Neural progenitor cell (in vitro differentiated cells): ENCODE measurements around the gene CAMKMT. TPM values are rescaled to one million over a fixed set of nuclear protein-coding genes. Genes with fewer than 3 reads are reported as not detected.

Source experiments
- DNase-seq: peaks from one replicate; pipeline ENCODE4 v3.0.0-alpha.2; 2016; ENCODE audit warnings: low spot score
- H2AFZ ChIP-seq: fragments of 200-600 bp; sonication (generic); replicated peaks from 2 replicates; pipeline ENCODE4 v1.6.1; 2016; ENCODE audit warnings: antibody characterized with exemption
- H3F3A ChIP-seq: fragments of 200-600 bp; sonication (generic); 2 replicates; pipeline ENCODE4 v1.6.1; 2016; ENCODE audit warnings: antibody characterized with exemption, low read depth
- H3K27ac ChIP-seq: fragments of 200-600 bp; sonication (generic); 2 replicates; pipeline ENCODE4 v1.5.1; 2016; ENCODE audit warnings: mild to moderate bottlenecking
- H3K27me3 ChIP-seq: fragments of 200-600 bp; sonication (generic); 2 replicates; pipeline ENCODE4 v1.6.1; 2016; ENCODE audit warnings: mild to moderate bottlenecking, moderate library complexity
- H3K36me3 ChIP-seq: fragments of 200-600 bp; sonication (generic); 2 replicates; pipeline ENCODE4 v1.5.1; 2016
- H3K4me1 ChIP-seq: fragments of 200-600 bp; sonication (generic); 2 replicates; pipeline ENCODE4 v1.6.1; 2016; ENCODE audit warnings: mixed run types
- H3K4me2 ChIP-seq: fragments of 200-600 bp; sonication (generic); 2 replicates; pipeline ENCODE4 v1.6.1; 2016
- H3K4me3 ChIP-seq: fragments of 200-600 bp; sonication (generic); 2 replicates; pipeline ENCODE4 v1.5.1; 2016
- H3K79me2 ChIP-seq: fragments of 200-600 bp; sonication (generic); 2 replicates; pipeline ENCODE4 v1.6.1; 2016; ENCODE audit warnings: low read depth
- H3K9ac ChIP-seq: fragments of 200-600 bp; sonication (generic); 2 replicates; pipeline ENCODE4 v1.6.1; 2016
- H3K9me3 ChIP-seq: fragments of 200-600 bp; sonication (generic); 2 replicates; pipeline ENCODE4 v1.5.1; 2016; ENCODE audit warnings: low read depth
- H4K20me1 ChIP-seq: fragments of 200-600 bp; sonication (generic); 2 replicates; pipeline ENCODE4 v1.6.1; 2016; ENCODE audit warnings: low read depth
- H3K27ac Mint-ChIP-seq: 3 replicates; pipeline ENCODE4 v1.8.0; 2021; ENCODE audit warnings: mixed read lengths
- H3K27me3 Mint-ChIP-seq: 2 replicates; pipeline ENCODE4 v1.8.0; 2022; ENCODE audit warnings: low read depth, mild to moderate bottlenecking, inconsistent platforms, moderate library complexity, mixed read lengths; ENCODE audit not compliant: insufficient read depth
- H3K36me3 Mint-ChIP-seq: 3 replicates; pipeline ENCODE4 v1.8.0; 2021; ENCODE audit warnings: mixed read lengths
- H3K4me1 Mint-ChIP-seq: 3 replicates; pipeline ENCODE4 v1.8.0; 2021; ENCODE audit warnings: mixed read lengths
- H3K4me3 Mint-ChIP-seq: 3 replicates; pipeline ENCODE4 v1.8.0; 2021; ENCODE audit warnings: mild to moderate bottlenecking, moderate library complexity, mixed read lengths
- H3K9me3 Mint-ChIP-seq: 3 replicates; pipeline ENCODE4 v1.8.0; 2020; ENCODE audit warnings: mixed read lengths
- CTCF ChIP-seq: fragments of 200-600 bp; sonication (generic); IDR thresholded peaks from 2 replicates; pipeline ENCODE4 v1.5.1; 2017; ENCODE audit warnings: antibody characterized with exemption, mild to moderate bottlenecking
- EZH2 ChIP-seq: fragments of 200-600 bp; sonication (generic); IDR thresholded peaks from 2 replicates; pipeline ENCODE4 v1.6.1; 2017; ENCODE audit warnings: antibody characterized with exemption, mild to moderate bottlenecking, moderate library complexity
- EZH2phosphoT487 ChIP-seq: fragments of 200-600 bp; sonication (generic); IDR thresholded peaks from 2 replicates; pipeline ENCODE4 v1.6.1; 2017; ENCODE audit warnings: antibody characterized with exemption
- total RNA-seq: library from RNA; depleted of rRNA; stranded (reverse); fragments of >200 nt; gene quantifications from 2 replicates; pipeline ENCODE4 v1.2.3, GENCODE V29; 2015; ENCODE audit warnings: low replicate concordance

CAMKMT gene
- total RNA-seq, 1 donor from 2014 or later = 28.5 TPM

DNA sequence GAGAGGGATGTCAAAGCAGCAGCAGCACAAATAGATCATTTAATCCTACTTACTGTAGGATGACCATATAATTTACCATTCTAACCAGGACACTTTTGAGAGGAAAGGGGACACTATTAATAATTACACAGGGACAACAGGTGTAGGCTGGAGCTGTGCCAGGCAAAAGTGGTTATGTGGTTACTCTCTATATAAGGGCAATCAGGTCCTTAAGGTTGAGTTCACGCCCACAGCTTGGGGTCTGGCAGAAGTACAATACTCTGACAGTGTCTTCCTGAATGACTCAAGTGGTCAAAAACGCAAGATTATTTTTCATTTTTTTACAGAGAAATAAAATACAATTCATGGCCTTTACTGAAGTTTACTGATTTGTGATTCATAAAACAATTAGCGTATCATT is 3.2 kb upstream of the CAMKMT start:
- no peak for DNase-seq
- no peak overlapping the region for H3K4me2 ChIP-seq
- no peak for TF ChIP-seq CTCF
- no peak for TF ChIP-seq EZH2phosphoT487
- no peak for TF ChIP-seq EZH2
- Mint-ChIP-seq H3K27me3 (no peaks in the 10 kb centered on the region), H3K4me3 (no peak overlapping the region), H3K4me1 (peaks cover 19% of the 10 kb centered on the region), H3K9me3 (no peaks in the 10 kb centered on the region), H3K36me3 (peaks cover 1% of the 10 kb centered on the region), H3K27ac (no peak overlapping the region)
- peaks cover 16% of the 10 kb centered on the region for H3K4me1 ChIP-seq
- no peak overlapping the region for H3K9ac ChIP-seq
- H4K20me1 ChIP-seq = no peaks in the 10 kb centered on the region
- H3K36me3 ChIP-seq = no peaks in the 10 kb centered on the region
- no peak overlapping the region for H3K4me3 ChIP-seq
- H3K79me2 ChIP-seq = peaks cover 62% of the 10 kb centered on the region
- H3F3A ChIP-seq = peaks cover 16% of the 10 kb centered on the region
- H3K9me3 ChIP-seq = no peaks in the 10 kb centered on the region
- no peaks in the 10 kb centered on the region for H3K27me3 ChIP-seq
- H3K27ac ChIP-seq = no peak overlapping the region
- no peak overlapping the region for H2AFZ ChIP-seq

GRCh38 chr2:44360749-44361329 is 908 bp upstream of the CAMKMT start:
- Mint-ChIP-seq H3K36me3 (no peaks in the 10 kb centered on the region), H3K27me3 (no peaks in the 10 kb centered on the region), H3K27ac (peak overlapping the region; percentile 100), H3K9me3 (no peaks in the 10 kb centered on the region), H3K4me3 (peak overlapping the region; percentile 98), H3K4me1 (peaks cover 19% of the 10 kb centered on the region)
- Histone ChIP-seq H4K20me1 (no peaks in the 10 kb centered on the region), H3K9me3 (no peaks in the 10 kb centered on the region), H3K9ac (peak overlapping the region; percentile 88), H3K4me1 (peaks cover 16% of the 10 kb centered on the region), H2AFZ (peak overlapping the region; percentile 96), H3K79me2 (peaks cover 80% of the 10 kb centered on the region), H3K4me3 (peak overlapping the region; percentile 80), H3K27ac (peak overlapping the region; percentile 97), H3K27me3 (no peaks in the 10 kb centered on the region), H3F3A (peaks cover 16% of the 10 kb centered on the region), H3K4me2 (peak overlapping the region; percentile 79), H3K36me3 (no peaks in the 10 kb centered on the region)
- DNase-seq = peak; percentile 40
- no peak for TF ChIP-seq EZH2phosphoT487
- no peak for TF ChIP-seq CTCF
- no peak for TF ChIP-seq EZH2

- no peaks in the 10 kb centered on the region for H3K9me3 Mint-ChIP-seq
- DNase-seq = peak; percentile 66
- peaks cover 16% of the 10 kb centered on the region for H3F3A ChIP-seq
- H3K4me3 Mint-ChIP-seq = peak overlapping the region; percentile 98
- TF ChIP-seq EZH2phosphoT487 (no peak), EZH2 (no peak), CTCF (no peak)
- H3K79me2 ChIP-seq = peaks cover 90% of the 10 kb centered on the region
- H3K36me3 Mint-ChIP-seq = no peaks in the 10 kb centered on the region
- peak overlapping the region; percentile 1 for H3K27ac ChIP-seq
- H3K36me3 ChIP-seq = no peaks in the 10 kb centered on the region
- peak overlapping the region; percentile 47 for H3K27ac Mint-ChIP-seq
- peak overlapping the region; percentile 98 for H3K4me2 ChIP-seq
- H3K4me1 ChIP-seq = peaks cover 16% of the 10 kb centered on the region
- no peaks in the 10 kb centered on the region for H4K20me1 ChIP-seq
- H2AFZ ChIP-seq = peak overlapping the region; percentile 89
- peak overlapping the region; percentile 80 for H3K4me3 ChIP-seq
- peak overlapping the region; percentile 41 for H3K9ac ChIP-seq
- no peaks in the 10 kb centered on the region for H3K27me3 ChIP-seq
- peaks cover 19% of the 10 kb centered on the region for H3K4me1 Mint-ChIP-seq
- H3K27me3 Mint-ChIP-seq = no peaks in the 10 kb centered on the region
- H3K9me3 ChIP-seq = no peaks in the 10 kb centered on the region
Measured at GRCh38 chr2:44362207-44363015, 664 bp downstream of the CAMKMT start.
